AG04449 (cell line): ENCODE measurements around the gene RNPEPL1.

Source experiments
- CTCF ChIA-PET: fragments of 350-600 bp; formaldehyde crosslinking; extraction: SDS; loops from one replicate; lab custom pipeline; 2021; ENCODE audit warnings: antibody characterized with exemption; lab: Yijun Ruan, JAX
- POLR2A ChIA-PET: fragments of 400-600, 350-600 bp; formaldehyde crosslinking; extraction: SDS; loops from one replicate; lab custom pipeline; 2020; ENCODE audit warnings: antibody characterized with exemption, inconsistent platforms; lab: Yijun Ruan, JAX
- DNase-seq: peaks from one replicate; pipeline ENCODE4 v3.0.0-alpha.2; 2010; ENCODE audit warnings: low read depth, low spot score
- H3K4me3 ChIP-seq: 2 replicates; pipeline ENCODE4 v1.5.1; 2011; ENCODE audit warnings: low read depth, mild to moderate bottlenecking, control low read depth, low read length
- CTCF ChIP-seq: IDR thresholded peaks from one replicate; pipeline ENCODE4 v1.5.1; 2011; ENCODE audit warnings: mild to moderate bottlenecking, moderate library complexity, low read length, control low read depth, inconsistent platforms; ENCODE audit not compliant: insufficient read depth; ENCODE audit errors: missing control alignments

The RNPEPL1 gene

GRCh38 chr2:240557808-240558207 lies 10.5 kb upstream of the RNPEPL1 start, which contains the start of gene ANKMY1:
TSS of gene ANKMY1 (minus strand) at chr2:240557988. CDS start at chr2:240557335, 653 bp downstream.
- TF ChIP-seq CTCF: no peak
- CTCF ChIA-PET: interaction anchor here (5.6 kb wide), 1 partner anchor 9 kb away, joined by 27 read pairs; no protein-coding TSS in a partner anchor

GRCh38 chr2:240558236-240558761 lies 10.0 kb upstream of the RNPEPL1 start:
- no peak for TF ChIP-seq CTCF
- no peak for DNase-seq
- ChIA-PET CTCF (interaction anchor here (1.7 to 5.6 kb wide), 2 partner anchors 8 to 44 kb away, joined by 8 to 27 read pairs; no protein-coding TSS in a partner anchor), POLR2A (interaction anchor here (0.8 kb wide), 1 partner anchor 28 kb away, joined by 3 read pairs; the partner anchor contains the start of gene CAPN10)
- H3K4me3 ChIP-seq: peak overlapping the region; percentile 57

More at GRCh38 chr2:240557808-240558207, 10.5 kb upstream of the RNPEPL1 start, which contains the start of gene ANKMY1:
- H3K4me3 ChIP-seq: peak within 1 kb of the TSS; percentile 57
- no peak for DNase-seq
- POLR2A ChIA-PET: interaction anchor here (0.8 kb wide), 1 partner anchor 28 kb away, joined by 3 read pairs; the partner anchor contains the start of gene CAPN10

- H3K4me3 ChIP-seq: no peak overlapping the region
- DNase-seq: no peak
- no peak for TF ChIP-seq CTCF
- ChIA-PET CTCF (interaction anchor here (1.7 kb wide), 1 partner anchor 45 kb away, joined by 8 read pairs; no protein-coding TSS in a partner anchor), POLR2A (no interaction called here)
These were observed 9.0 kb upstream of the RNPEPL1 start for GRCh38 chr2:240559286-240559685.

- POLR2A ChIA-PET: interaction anchor here (0.8 to 1.4 kb wide), 2 partner anchors 26 to 304 kb away, joined by 3 to 10 read pairs; partner anchors contain the start of gene CAPN10
- no peak for TF ChIP-seq CTCF
- CTCF ChIA-PET: interaction anchor here (1.1 to 1.7 kb wide), 2 partner anchors 9 to 46 kb away, joined by 5 to 8 read pairs; no protein-coding TSS in a partner anchor
These were observed 8.2 kb upstream of the RNPEPL1 start, which contains the start of gene DUSP28 for GRCh38 chr2:240560084-240560479. TSS of gene DUSP28 (plus strand) at chr2:240560357. CDS start at chr2:240560685, 328 bp downstream.

GRCh38 chr2:240560480-240561324 lies 7.6 kb upstream of the RNPEPL1 start:
- peak overlapping the region; percentile 69 for H3K4me3 ChIP-seq
- TF ChIP-seq CTCF: peak; percentile 33
- ChIA-PET CTCF (interaction anchor here (0.8 to 3.5 kb wide), 4 partner anchors 9 to 25 kb away, joined by 3 to 17 read pairs (median 4); partner anchors contain the start of gene CAPN10), POLR2A (interaction anchor here (0.8 to 1.4 kb wide), 3 partner anchors 19 to 305 kb away, joined by 3 to 10 read pairs (median 3); partner anchors contain the start of gene CAPN10)
- DNase-seq: peak; percentile 84

More at GRCh38 chr2:240560084-240560479, 8.2 kb upstream of the RNPEPL1 start, which contains the start of gene DUSP28:
- H3K4me3 ChIP-seq: peak within 1 kb of the TSS; percentile 69
- no peak for DNase-seq
